Smooth muscle cell (in vitro differentiated cells): ENCODE measurements around the gene C11orf68. TPM values are rescaled to one million over a fixed set of nuclear protein-coding genes. Genes with fewer than 3 reads are reported as not detected.

Experiments used
- DNase-seq: peaks from one replicate; lab custom pipeline; 2025; ENCODE audit not compliant: unreplicated experiment; lab: John Stamatoyannopoulos, UW
- H2AFZ ChIP-seq: fragments of 200-600 bp; sonication (generic); 2 replicates; pipeline ENCODE4 v1.6.0; 2016; ENCODE audit warnings: antibody characterized with exemption, low read depth, mild to moderate bottlenecking
- H3F3A ChIP-seq: fragments of 200-600 bp; sonication (generic); 2 replicates; pipeline ENCODE4 v1.6.0; 2017; ENCODE audit warnings: antibody characterized with exemption, low read depth
- H3K27ac ChIP-seq: fragments of 200-600 bp; sonication (generic); 2 replicates; pipeline ENCODE4 v1.5.1; 2016; ENCODE audit warnings: low read depth, mild to moderate bottlenecking
- H3K27me3 ChIP-seq: fragments of 200-600 bp; sonication (generic); 2 replicates; pipeline ENCODE4 v1.6.1; 2016; ENCODE audit warnings: low read depth, mild to moderate bottlenecking
- H3K36me3 ChIP-seq: fragments of 200-600 bp; sonication (generic); 2 replicates; pipeline ENCODE4 v1.5.1; 2016; ENCODE audit warnings: low read depth
- H3K4me1 ChIP-seq: fragments of 200-600 bp; sonication (generic); 2 replicates; pipeline ENCODE4 v1.5.1; 2016; ENCODE audit warnings: low read depth
- H3K4me2 ChIP-seq: fragments of 200-600 bp; sonication (generic); 2 replicates; pipeline ENCODE4 v1.6.0; 2016; ENCODE audit warnings: mild to moderate bottlenecking
- H3K4me3 ChIP-seq: fragments of 200-600 bp; sonication (generic); 2 replicates; pipeline ENCODE4 v1.5.1; 2016; ENCODE audit warnings: mild to moderate bottlenecking
- H3K79me2 ChIP-seq: fragments of 200-600 bp; sonication (generic); 2 replicates; pipeline ENCODE4 v1.6.0; 2016; ENCODE audit warnings: low read depth, mild to moderate bottlenecking
- H3K9ac ChIP-seq: fragments of 200-600 bp; sonication (generic); 2 replicates; pipeline ENCODE4 v1.6.0; 2016; ENCODE audit warnings: low read depth
- H3K9me3 ChIP-seq: fragments of 200-600 bp; sonication (generic); replicated peaks from 2 replicates; pipeline ENCODE4 v1.5.1; 2016; ENCODE audit warnings: low read depth
- H4K20me1 ChIP-seq: fragments of 200-600 bp; sonication (generic); 2 replicates; pipeline ENCODE4 v1.6.0; 2016; ENCODE audit warnings: low read depth
- CTCF ChIP-seq: fragments of 200-600 bp; sonication (generic); IDR thresholded peaks from 2 replicates; pipeline ENCODE4 v1.5.1; 2017; ENCODE audit warnings: borderline replicate concordance, mild to moderate bottlenecking, antibody characterized with exemption; ENCODE audit not compliant: insufficient read depth, poor library complexity, severe bottlenecking
- WGBS: methylation state at CpG from one replicate; pipeline ENCODE4 v1.1.7; 2016; ENCODE audit warnings: low lambda C conversion rate; 5-methylcytosine and 5-hydroxymethylcytosine counted together
- polyA plus RNA-seq: library from polyadenylated mRNA; unstranded; fragments of >200 nt; fragmentation: Nextera tagmentation; extraction: Ambion mirVana; gene quantifications from 2 replicates; pipeline ENCODE4 v1.2.1, GENCODE V29; 2016
- total RNA-seq: library from RNA; depleted of rRNA; stranded (reverse); fragments of >200 nt; gene quantifications from 2 replicates; pipeline ENCODE4 v1.2.3, GENCODE V29; 2014

C11orf68 gene
- total and polyA plus RNA-seq, 2 experiments from 2014 or later, result 41.2 to 99.5 TPM

GRCh38 chr11:65869643-65870306 is 49.1 kb downstream of the C11orf68 start:
- Histone ChIP-seq H3K4me3 (no peak overlapping the region), H3K27me3 (no peaks in the 10 kb centered on the region), H4K20me1 (peaks cover 33% of the 10 kb centered on the region), H3K79me2 (no peaks in the 10 kb centered on the region), H2AFZ (no peak overlapping the region), H3K9me3 (no peaks in the 10 kb centered on the region), H3K4me1 (no peaks in the 10 kb centered on the region), H3K36me3 (no peaks in the 10 kb centered on the region), H3K4me2 (no peak overlapping the region), H3K9ac (no peak overlapping the region), H3F3A (peaks cover 39% of the 10 kb centered on the region), H3K27ac (no peak overlapping the region)
- no peak for DNase-seq
- WGBS, result 97% methylated on average over 24 of the region's 24 CpGs
- no peak for TF ChIP-seq CTCF

GRCh38 chr11:65868907-65869306 is 50.0 kb downstream of the C11orf68 start:
- no peak for TF ChIP-seq CTCF
- 92% methylated on average over 3 of the region's 3 CpGs for WGBS
- Histone ChIP-seq H2AFZ (no peak overlapping the region), H3K4me2 (no peak overlapping the region), H3K9ac (no peak overlapping the region), H4K20me1 (peaks cover 38% of the 10 kb centered on the region), H3K9me3 (no peaks in the 10 kb centered on the region), H3K79me2 (peaks cover 2% of the 10 kb centered on the region), H3K36me3 (no peaks in the 10 kb centered on the region), H3K27ac (no peak overlapping the region), H3K27me3 (no peaks in the 10 kb centered on the region), H3K4me3 (no peak overlapping the region), H3F3A (peaks cover 43% of the 10 kb centered on the region), H3K4me1 (no peaks in the 10 kb centered on the region)
- DNase-seq, result no peak

GRCh38 chr11:65868076-65868667 is 50.7 kb downstream of the C11orf68 start:
- Histone ChIP-seq H3K27me3 (no peaks in the 10 kb centered on the region), H3K27ac (peak overlapping the region; percentile 8), H3K79me2 (peaks cover 3% of the 10 kb centered on the region), H3K36me3 (no peaks in the 10 kb centered on the region), H3K4me3 (no peak overlapping the region), H3K4me1 (no peaks in the 10 kb centered on the region), H3K4me2 (no peak overlapping the region), H2AFZ (no peak overlapping the region), H3K9ac (no peak overlapping the region), H3F3A (peaks cover 43% of the 10 kb centered on the region), H4K20me1 (peaks cover 45% of the 10 kb centered on the region), H3K9me3 (no peaks in the 10 kb centered on the region)
- TF ChIP-seq CTCF, result no peak
- 86% methylated on average over 19 of the region's 19 CpGs for WGBS
- DNase-seq, result no peak
